Aortic smooth muscle cell (primary cell): ENCODE data around the gene AMER1. TPM values are rescaled to one million over a fixed set of nuclear protein-coding genes. Genes with fewer than 3 reads are reported as not detected.

ENCODE experiments used
- total RNA-seq: library from RNA; depleted of rRNA; stranded (reverse); fragments of >200 nt; gene quantifications from 2 replicates; pipeline ENCODE4 v1.2.3, GENCODE V29; 2014

AMER1 gene
- 1.2 and 1.4 TPM in 2 replicates for total RNA-seq

GRCh38 chrX:64205441-64205734, at the start of gene AMER1:
Gene AMER1 (minus strand): TSS chrX:64205708. CDS start chrX:64193286, 12,422 bp downstream.

GRCh38 chrX:64230123-64230970, 24.8 kb upstream of the AMER1 start, which contains the start of gene ASB12:
Gene ASB12 (minus strand): TSS chrX:64230607. CDS start chrX:64225650, 4,957 bp downstream.

Other genes with a start within 250 kb of the AMER1 start
- 0.06 and 0.13 TPM in 2 replicates for gene ASB12, start 24.9 kb upstream of the AMER1 start, total RNA-seq
- gene MTMR8, start 189.7 kb upstream of the AMER1 start, total RNA-seq, result 0.87 and 1.1 TPM in 2 replicates